ENCODE measurements around the gene LRRC75B. TPM values are rescaled to one million over a fixed set of nuclear protein-coding genes. Genes with fewer than 3 reads are reported as not detected.
"Not testable (repeated sequence)": the region's sequence is repeated elsewhere in the genome, so short reads cannot be mapped to it uniquely, and the experiment has no call there.

LRRC75B gene
- total RNA-seq, 1 experiment from 2014 or later = 2.2 TPM

- 0 out of 2 replicates have a peak overlapping the region, but pooled peaks have one; percentile 47 for H3K4me2 ChIP-seq
- intact Hi-C loops (cut with micrococcal nuclease; ENCODE audit: unreplicated experiment) = not testable (repeated sequence)
These were observed 9.4 kb upstream of the LRRC75B start for GRCh38 chr22:24602105-24602749.

GRCh38 chr22:24601217-24602104 is 8.6 kb upstream of the LRRC75B start:
- no peaks in the 10 kb centered on the region for H4K20me1 ChIP-seq (ENCODE audit: insufficient read depth)
- peak; percentile 82 to 89 for DNase-seq
- H3K4me1 ChIP-seq (replicated peaks; ENCODE audit: insufficient read depth) = peaks cover 20% of the 10 kb centered on the region
- peak overlapping the region; percentile 47; the same call in 1 of the 2 replicates for H3K4me2 ChIP-seq
- no peak overlapping the region for H3K4me3 ChIP-seq
- H2AFZ ChIP-seq = no peak overlapping the region
- no peaks in the 10 kb centered on the region for H3K27me3 ChIP-seq (ENCODE audit: insufficient read depth, low read depth)
- H3K9me3 ChIP-seq (ENCODE audit: insufficient read depth, low read depth) = no peaks in the 10 kb centered on the region
- POLR2A ChIA-PET (ENCODE audit: unreplicated experiment) = interaction anchor here (0.7 kb wide), 1 partner anchor 724 kb away, joined by 5 read pairs; no protein-coding TSS in a partner anchor
- TF ChIP-seq EZH2 (IDR thresholded peaks at IDR 0.05; ENCODE audit: low read depth) (no peak), CTCF (conservative IDR thresholded peaks at IDR 0.05) (no peak)
- BruUV-seq (replicated peaks) = no TSS peak
- CTCF ChIA-PET = no interaction called here
- no peak overlapping the region for H3K27ac ChIP-seq
- H3K9me2 ChIP-seq (ENCODE audit: insufficient read depth) = no peaks in the 10 kb centered on the region
- H3K36me3 ChIP-seq (ENCODE audit: low read depth) = no peaks in the 10 kb centered on the region
- no peaks in the 10 kb centered on the region for H3K79me2 ChIP-seq (ENCODE audit: low read depth)
- H3F3A ChIP-seq (ENCODE audit: insufficient read depth, low read depth) = no peaks in the 10 kb centered on the region; the same call in 1 of the 2 replicates
- intact Hi-C loops (cut with micrococcal nuclease; ENCODE audit: unreplicated experiment) = no loop called here

More at GRCh38 chr22:24602105-24602749, 9.4 kb upstream of the LRRC75B start:
- H3K27ac ChIP-seq; BruUV-seq (replicated peaks); DNase-seq; H3K36me3 ChIP-seq (ENCODE audit: low read depth); H3K27me3 ChIP-seq (ENCODE audit: insufficient read depth, low read depth); H3K79me2 ChIP-seq (ENCODE audit: low read depth); H3K9me2 ChIP-seq (ENCODE audit: insufficient read depth); H3K9me3 ChIP-seq (ENCODE audit: insufficient read depth, low read depth); H3F3A ChIP-seq (ENCODE audit: insufficient read depth, low read depth); POLR2A ChIA-PET (ENCODE audit: unreplicated experiment); CTCF ChIA-PET; H2AFZ ChIP-seq; H4K20me1 ChIP-seq (ENCODE audit: insufficient read depth); H3K4me3 ChIP-seq: not testable (repeated sequence)
- H3K4me1 ChIP-seq (replicated peaks; ENCODE audit: insufficient read depth) = peaks cover 20% of the 10 kb centered on the region

- H3K4me3 ChIP-seq; H3F3A ChIP-seq (ENCODE audit: insufficient read depth, low read depth); H3K27me3 ChIP-seq (ENCODE audit: insufficient read depth, low read depth); H2AFZ ChIP-seq; H3K9me2 ChIP-seq (ENCODE audit: insufficient read depth); H3K36me3 ChIP-seq (ENCODE audit: low read depth); H3K9me3 ChIP-seq (ENCODE audit: insufficient read depth, low read depth); POLR2A ChIA-PET (ENCODE audit: unreplicated experiment); intact Hi-C loops (cut with micrococcal nuclease; ENCODE audit: unreplicated experiment); CTCF ChIA-PET; H3K4me2 ChIP-seq; BruUV-seq (replicated peaks); H3K79me2 ChIP-seq (ENCODE audit: low read depth); DNase-seq; H3K27ac ChIP-seq; H4K20me1 ChIP-seq (ENCODE audit: insufficient read depth): not testable (repeated sequence)
- peaks cover 20% of the 10 kb centered on the region for H3K4me1 ChIP-seq (replicated peaks; ENCODE audit: insufficient read depth)
These were observed 7.3 kb upstream of the LRRC75B start for GRCh38 chr22:24599958-24600715.
